ES-I3 (cell line): Measurements from ENCODE around the gene PAFAH1B2.

Experiments
- H3K36me3 ChIP-seq: 2 replicates; pipeline ENCODE4 v1.6.1; 2013; ENCODE audit warnings: mild to moderate bottlenecking, low read length, control low read depth, moderate library complexity; ENCODE audit not compliant: insufficient read depth
- H3K4me1 ChIP-seq: 2 replicates; pipeline ENCODE4 v1.6.1; 2013; ENCODE audit warnings: mild to moderate bottlenecking, control low read depth, low read length; ENCODE audit not compliant: insufficient read depth
- H3K9ac ChIP-seq: 2 replicates; pipeline ENCODE4 v1.6.1; 2013; ENCODE audit warnings: low read depth, mild to moderate bottlenecking, low read length, moderate library complexity
- H3K9me3 ChIP-seq: 2 replicates; pipeline ENCODE4 v1.6.1; 2013; ENCODE audit warnings: mild to moderate bottlenecking, low read length, moderate library complexity; ENCODE audit not compliant: control insufficient read depth, insufficient read depth

Gene PAFAH1B2

GRCh38 chr11:117144477-117145392 lies 648 bp downstream of the PAFAH1B2 start:
- Histone ChIP-seq H3K36me3 (peaks cover 12% of the 10 kb centered on the region), H3K9ac (peak overlapping the region; percentile 99), H3K4me1 (peaks cover 11% of the 10 kb centered on the region; the same call in 1 of the 2 replicates)

GRCh38 chr11:117145393-117145761 lies 1.3 kb downstream of the PAFAH1B2 start:
- Histone ChIP-seq H3K9me3 (no peaks in the 10 kb centered on the region), H3K36me3 (peaks cover 12% of the 10 kb centered on the region), H3K9ac (peak overlapping the region; percentile 99), H3K4me1 (peaks cover 11% of the 10 kb centered on the region; the same call in 1 of the 2 replicates)

More at GRCh38 chr11:117144477-117145392, 648 bp downstream of the PAFAH1B2 start:
- H3K9me3 ChIP-seq: no peaks in the 10 kb centered on the region

GRCh38 chr11:117146521-117146920 lies 2.4 kb downstream of the PAFAH1B2 start:
- peaks cover 12% of the 10 kb centered on the region for H3K36me3 ChIP-seq
- H3K9me3 ChIP-seq: no peaks in the 10 kb centered on the region
- no peak overlapping the region for H3K9ac ChIP-seq
- peaks cover 11% of the 10 kb centered on the region; the same call in 1 of the 2 replicates for H3K4me1 ChIP-seq

GRCh38 chr11:117152066-117152465 lies 8.0 kb downstream of the PAFAH1B2 start:
- Histone ChIP-seq H3K4me1 (no peaks in the 10 kb centered on the region), H3K36me3 (peaks cover 13% of the 10 kb centered on the region)

GRCh38 chr11:117154468-117154867 lies 10.4 kb downstream of the PAFAH1B2 start:
- no peaks in the 10 kb centered on the region for H3K4me1 ChIP-seq
- no peaks in the 10 kb centered on the region for H3K9me3 ChIP-seq
- no peak overlapping the region for H3K9ac ChIP-seq
- peaks cover 10% of the 10 kb centered on the region for H3K36me3 ChIP-seq

More at GRCh38 chr11:117152066-117152465, 8.0 kb downstream of the PAFAH1B2 start:
- Histone ChIP-seq H3K9ac (no peak overlapping the region), H3K9me3 (no peaks in the 10 kb centered on the region)

- no peaks in the 10 kb centered on the region for H3K9me3 ChIP-seq
- peaks cover 17% of the 10 kb centered on the region for H3K36me3 ChIP-seq
- no peak overlapping the region for H3K9ac ChIP-seq
- no peaks in the 10 kb centered on the region for H3K4me1 ChIP-seq
Observed at GRCh38 chr11:117157507-117157906, 13.4 kb downstream of the PAFAH1B2 start.

- no peaks in the 10 kb centered on the region for H3K9me3 ChIP-seq
- H3K36me3 ChIP-seq: peaks cover 17% of the 10 kb centered on the region
- H3K4me1 ChIP-seq: no peaks in the 10 kb centered on the region
- no peak overlapping the region for H3K9ac ChIP-seq
Observed at GRCh38 chr11:117159892-117160291, 15.8 kb downstream of the PAFAH1B2 start.

GRCh38 chr11:117160826-117161225 lies 16.7 kb downstream of the PAFAH1B2 start:
- Histone ChIP-seq H3K4me1 (no peaks in the 10 kb centered on the region), H3K9ac (no peak overlapping the region), H3K9me3 (no peaks in the 10 kb centered on the region), H3K36me3 (peaks cover 20% of the 10 kb centered on the region)

- H3K4me1 ChIP-seq: peaks cover 1% of the 10 kb centered on the region
- H3K36me3 ChIP-seq: peaks cover 14% of the 10 kb centered on the region
- no peaks in the 10 kb centered on the region for H3K9me3 ChIP-seq
- no peak overlapping the region for H3K9ac ChIP-seq
Observed at GRCh38 chr11:117166491-117166890, 22.4 kb downstream of the PAFAH1B2 start.

- peaks cover 8% of the 10 kb centered on the region for H3K36me3 ChIP-seq
- H3K9ac ChIP-seq: no peak overlapping the region
- no peaks in the 10 kb centered on the region for H3K9me3 ChIP-seq
- peaks cover 19% of the 10 kb centered on the region for H3K4me1 ChIP-seq
Observed at GRCh38 chr11:117169736-117170135, 25.6 kb downstream of the PAFAH1B2 start.

- no peak overlapping the region for H3K9ac ChIP-seq
- H3K9me3 ChIP-seq: no peaks in the 10 kb centered on the region
- peaks cover 8% of the 10 kb centered on the region for H3K36me3 ChIP-seq
- peaks cover 19% of the 10 kb centered on the region for H3K4me1 ChIP-seq
Observed at GRCh38 chr11:117170210-117170609, 26.1 kb downstream of the PAFAH1B2 start.

- Histone ChIP-seq H3K9me3 (no peaks in the 10 kb centered on the region), H3K36me3 (peaks cover 4% of the 10 kb centered on the region), H3K4me1 (peaks cover 19% of the 10 kb centered on the region), H3K9ac (no peak overlapping the region)
Observed at GRCh38 chr11:117171007-117171403, 26.9 kb downstream of the PAFAH1B2 start.

- H3K9me3 ChIP-seq: no peaks in the 10 kb centered on the region
- H3K9ac ChIP-seq: no peak overlapping the region
- peaks cover 19% of the 10 kb centered on the region for H3K4me1 ChIP-seq
- H3K36me3 ChIP-seq: peaks cover 5% of the 10 kb centered on the region
Observed at GRCh38 chr11:117171404-117172061, 27.4 kb downstream of the PAFAH1B2 start.

GRCh38 chr11:117172724-117173421 lies 28.8 kb downstream of the PAFAH1B2 start:
- Histone ChIP-seq H3K9me3 (no peaks in the 10 kb centered on the region), H3K36me3 (peaks cover 6% of the 10 kb centered on the region), H3K9ac (no peak overlapping the region), H3K4me1 (peaks cover 19% of the 10 kb centered on the region)
